Neuron (in vitro differentiated cells): ENCODE results near the gene POU6F2.

ENCODE experiments used
- H2AFZ ChIP-seq: one replicate; pipeline ENCODE4 v1.6.1; 2013; ENCODE audit warnings: low read depth, mild to moderate bottlenecking, inconsistent platforms, low read length, moderate library complexity
- H3K27me3 ChIP-seq: one replicate; pipeline ENCODE4 v1.6.1; 2013; ENCODE audit warnings: low read length; ENCODE audit not compliant: insufficient read depth
- H3K36me3 ChIP-seq: one replicate; pipeline ENCODE4 v1.6.1; 2013; ENCODE audit warnings: low read length; ENCODE audit not compliant: insufficient read depth
- H3K4me1 ChIP-seq: one replicate; pipeline ENCODE4 v1.6.1; 2013; ENCODE audit warnings: low read length; ENCODE audit not compliant: insufficient read depth
- H3K4me3 ChIP-seq: 2 replicates; pipeline ENCODE4 v1.5.1; 2013; ENCODE audit warnings: mild to moderate bottlenecking, low read length, moderate library complexity
- H3K9me3 ChIP-seq: one replicate; pipeline ENCODE4 v1.6.1; 2013; ENCODE audit warnings: low read length

POU6F2 gene

DNA sequence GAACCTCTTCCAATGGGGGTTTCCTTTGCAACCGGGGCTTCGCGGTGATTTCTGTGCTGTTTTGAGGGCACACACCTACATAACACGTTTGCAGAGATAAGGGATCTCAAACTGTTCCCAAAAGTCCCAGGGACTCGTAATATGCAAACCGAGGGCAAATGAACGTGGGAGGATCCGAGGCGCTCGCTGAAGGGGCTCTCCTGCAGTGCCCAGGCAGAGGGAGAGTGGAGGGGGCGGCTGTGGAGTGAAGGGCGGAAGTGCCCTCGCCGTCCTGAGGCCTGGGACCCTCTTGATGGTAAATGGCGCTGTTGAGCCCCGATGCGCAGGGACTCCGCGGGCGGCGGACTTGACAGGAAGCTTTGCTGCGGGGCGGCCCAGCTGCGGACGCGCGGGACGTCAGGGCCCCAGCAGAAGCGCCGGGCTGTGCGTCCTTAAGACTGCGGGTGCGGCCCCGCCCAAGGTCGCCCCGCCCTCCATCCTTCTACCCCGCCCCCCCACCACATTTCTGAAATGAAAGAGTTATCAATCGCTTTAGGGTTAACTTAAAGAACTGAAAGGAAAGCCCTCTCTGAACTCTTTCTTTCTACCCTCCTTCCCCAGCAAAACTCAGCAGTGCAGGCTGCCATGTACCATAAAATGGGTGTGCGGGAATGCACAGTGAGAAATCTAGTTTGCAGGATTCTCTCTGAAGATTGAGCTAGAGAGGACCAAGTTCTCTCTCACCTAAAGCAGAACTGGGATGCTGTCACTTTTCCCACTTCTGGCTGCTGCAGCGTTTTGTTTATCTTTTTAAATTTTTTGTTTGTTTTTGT, 436.7 kb downstream of the POU6F2 start:
- Histone ChIP-seq H2AFZ (peak overlapping the region; percentile 90), H3K27me3 (peaks cover 5% of the 10 kb centered on the region), H3K4me1 (peaks cover 3% of the 10 kb centered on the region), H3K36me3 (no peaks in the 10 kb centered on the region), H3K9me3 (no peaks in the 10 kb centered on the region), H3K4me3 (peak overlapping the region; percentile 53)

DNA sequence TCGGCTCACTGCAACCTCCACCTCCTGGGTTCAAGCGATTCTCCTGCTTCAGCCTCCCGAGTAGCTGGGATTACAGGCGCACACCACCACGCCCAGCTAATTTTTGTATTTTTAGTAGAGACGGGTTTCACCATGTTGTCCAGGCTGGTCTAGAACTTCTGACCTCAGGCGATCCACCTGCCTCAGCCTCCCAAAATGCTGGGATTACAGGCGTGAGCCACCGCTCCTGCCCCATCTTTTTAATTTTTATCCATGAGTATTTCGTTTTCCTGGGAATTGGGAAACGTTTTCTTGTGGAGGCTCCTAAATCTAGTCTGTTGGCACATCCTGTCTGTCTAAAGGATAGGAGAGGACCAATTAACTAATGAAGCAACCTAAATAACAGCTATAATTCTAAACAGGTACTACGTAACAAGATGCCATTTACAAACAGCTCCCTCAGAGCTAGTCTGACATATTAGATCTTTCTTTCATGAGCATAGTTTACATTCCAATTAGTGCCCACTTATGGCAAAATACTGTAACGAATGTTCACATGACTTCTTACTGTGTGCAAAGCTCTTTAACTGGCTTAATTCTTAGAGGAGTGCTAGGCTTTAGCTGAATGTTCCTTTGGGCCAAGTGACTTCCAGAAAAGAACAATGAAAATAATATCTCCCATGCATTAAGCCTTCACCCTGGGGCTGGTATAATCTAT, 437.5 kb downstream of the POU6F2 start:
- H3K27me3 ChIP-seq = peaks cover 5% of the 10 kb centered on the region
- H3K9me3 ChIP-seq = no peaks in the 10 kb centered on the region
- no peak overlapping the region for H2AFZ ChIP-seq
- H3K36me3 ChIP-seq = no peaks in the 10 kb centered on the region
- no peak overlapping the region for H3K4me3 ChIP-seq
- peaks cover 3% of the 10 kb centered on the region for H3K4me1 ChIP-seq

GRCh38 chr7:39416866-39417265, 439.2 kb downstream of the POU6F2 start:
- Histone ChIP-seq H3K36me3 (no peaks in the 10 kb centered on the region), H3K27me3 (peaks cover 1% of the 10 kb centered on the region)

DNA sequence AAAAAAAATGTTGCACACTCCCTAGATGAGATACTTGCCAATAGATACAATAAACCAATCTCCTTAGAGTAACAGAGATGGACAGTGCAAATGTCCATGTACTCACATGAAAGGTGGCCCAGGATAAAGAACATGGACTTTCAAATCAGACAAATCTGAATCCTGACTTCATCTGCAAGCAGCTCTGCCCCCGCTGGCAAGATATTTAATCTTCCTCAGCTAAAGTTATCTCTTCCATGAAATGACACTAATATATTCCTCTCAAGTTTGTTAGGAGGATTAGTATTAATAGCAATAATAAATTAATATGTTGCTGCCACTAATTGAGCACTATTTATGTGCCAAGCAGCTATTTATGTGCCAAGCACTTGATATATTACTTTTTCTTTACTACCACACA, 439.9 kb downstream of the POU6F2 start:
- Histone ChIP-seq H3K4me3 (no peak overlapping the region), H3K4me1 (peaks cover 3% of the 10 kb centered on the region), H2AFZ (no peak overlapping the region), H3K9me3 (no peaks in the 10 kb centered on the region), H3K36me3 (no peaks in the 10 kb centered on the region), H3K27me3 (no peaks in the 10 kb centered on the region)

More at GRCh38 chr7:39416866-39417265, 439.2 kb downstream of the POU6F2 start:
- Histone ChIP-seq H3K9me3 (no peaks in the 10 kb centered on the region), H3K4me1 (peaks cover 3% of the 10 kb centered on the region), H3K4me3 (no peak overlapping the region), H2AFZ (no peak overlapping the region)

GRCh38 chr7:39421251-39421650, 443.5 kb downstream of the POU6F2 start:
- Histone ChIP-seq H3K4me3 (no peak overlapping the region), H3K27me3 (no peaks in the 10 kb centered on the region), H3K9me3 (no peaks in the 10 kb centered on the region), H3K4me1 (no peaks in the 10 kb centered on the region), H2AFZ (no peak overlapping the region), H3K36me3 (no peaks in the 10 kb centered on the region)

- H3K9me3 ChIP-seq = no peaks in the 10 kb centered on the region
- H3K36me3 ChIP-seq = no peaks in the 10 kb centered on the region
- no peak overlapping the region for H3K4me3 ChIP-seq
- H3K4me1 ChIP-seq = no peaks in the 10 kb centered on the region
- H2AFZ ChIP-seq = no peak overlapping the region
- H3K27me3 ChIP-seq = no peaks in the 10 kb centered on the region
Measured at GRCh38 chr7:39421661-39422060, 444.0 kb downstream of the POU6F2 start.

DNA sequence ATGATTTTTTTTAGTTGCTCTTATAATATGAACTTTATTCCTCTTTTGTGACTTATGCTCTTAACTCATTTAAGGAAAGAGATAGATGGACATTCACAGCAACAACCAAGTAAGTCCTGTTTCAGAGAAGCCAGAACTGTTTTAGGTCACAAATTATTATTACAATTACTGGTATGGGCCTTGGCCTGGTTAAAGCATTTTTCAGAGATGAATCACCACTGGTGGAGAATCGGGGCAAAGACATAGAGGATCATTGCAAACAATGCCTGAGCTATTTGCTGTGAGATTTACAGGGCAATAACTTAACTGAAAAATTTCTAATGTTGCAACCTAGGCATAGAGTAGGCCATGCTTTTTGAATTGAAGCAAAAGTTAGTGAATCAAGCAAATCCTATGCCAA, 450.5 kb downstream of the POU6F2 start:
- no peak overlapping the region for H3K4me3 ChIP-seq
- H3K9me3 ChIP-seq = no peaks in the 10 kb centered on the region
- H3K4me1 ChIP-seq = no peaks in the 10 kb centered on the region
- H3K27me3 ChIP-seq = no peaks in the 10 kb centered on the region
- no peak overlapping the region for H2AFZ ChIP-seq
- no peaks in the 10 kb centered on the region for H3K36me3 ChIP-seq

DNA sequence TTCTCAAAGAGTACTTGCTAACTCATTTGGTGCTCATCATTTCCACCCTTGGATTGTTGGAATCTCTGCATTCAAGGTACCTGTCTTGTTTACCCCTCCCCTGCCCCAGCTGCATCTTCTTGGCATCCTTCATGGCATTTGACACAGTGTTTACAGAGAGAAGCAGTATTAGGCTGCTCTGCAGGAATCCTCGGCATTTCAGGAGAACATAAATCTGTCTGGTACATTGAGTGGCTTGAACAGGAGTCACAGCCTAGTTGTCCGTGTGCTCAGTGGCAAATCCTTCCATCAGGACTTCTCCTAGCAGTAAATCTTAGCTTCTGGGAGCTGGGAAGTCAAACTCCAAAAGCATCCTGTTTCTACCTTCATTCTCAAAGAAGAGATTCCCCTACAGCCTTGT, 451.7 kb downstream of the POU6F2 start:
- no peaks in the 10 kb centered on the region for H3K4me1 ChIP-seq
- H3K27me3 ChIP-seq = no peaks in the 10 kb centered on the region
- no peak overlapping the region for H3K4me3 ChIP-seq
- H3K9me3 ChIP-seq = no peaks in the 10 kb centered on the region
- H2AFZ ChIP-seq = no peak overlapping the region
- H3K36me3 ChIP-seq = no peaks in the 10 kb centered on the region

DNA sequence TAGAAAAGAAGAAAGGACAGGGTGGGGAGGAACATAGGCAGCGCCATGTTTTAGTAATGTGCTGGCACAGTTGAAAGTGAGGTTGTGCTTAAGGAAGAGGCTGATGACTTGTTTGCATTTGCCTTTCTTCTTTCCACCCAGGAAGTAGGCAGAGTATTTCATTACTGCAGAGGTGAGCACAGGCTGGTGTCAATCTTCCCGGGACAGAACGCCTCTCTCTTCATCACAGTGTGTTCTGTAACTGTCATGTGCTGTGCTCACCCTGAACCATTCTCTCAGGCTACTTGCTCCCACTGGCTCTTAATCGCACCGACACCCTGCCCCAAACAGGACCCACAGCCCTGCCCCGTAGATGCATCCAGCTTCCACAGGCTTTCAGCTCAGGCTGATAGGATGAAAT, 452.7 kb downstream of the POU6F2 start:
- H3K36me3 ChIP-seq = no peaks in the 10 kb centered on the region
- no peak overlapping the region for H2AFZ ChIP-seq
- H3K27me3 ChIP-seq = no peaks in the 10 kb centered on the region
- no peak overlapping the region for H3K4me3 ChIP-seq
- H3K4me1 ChIP-seq = no peaks in the 10 kb centered on the region
- H3K9me3 ChIP-seq = no peaks in the 10 kb centered on the region

DNA sequence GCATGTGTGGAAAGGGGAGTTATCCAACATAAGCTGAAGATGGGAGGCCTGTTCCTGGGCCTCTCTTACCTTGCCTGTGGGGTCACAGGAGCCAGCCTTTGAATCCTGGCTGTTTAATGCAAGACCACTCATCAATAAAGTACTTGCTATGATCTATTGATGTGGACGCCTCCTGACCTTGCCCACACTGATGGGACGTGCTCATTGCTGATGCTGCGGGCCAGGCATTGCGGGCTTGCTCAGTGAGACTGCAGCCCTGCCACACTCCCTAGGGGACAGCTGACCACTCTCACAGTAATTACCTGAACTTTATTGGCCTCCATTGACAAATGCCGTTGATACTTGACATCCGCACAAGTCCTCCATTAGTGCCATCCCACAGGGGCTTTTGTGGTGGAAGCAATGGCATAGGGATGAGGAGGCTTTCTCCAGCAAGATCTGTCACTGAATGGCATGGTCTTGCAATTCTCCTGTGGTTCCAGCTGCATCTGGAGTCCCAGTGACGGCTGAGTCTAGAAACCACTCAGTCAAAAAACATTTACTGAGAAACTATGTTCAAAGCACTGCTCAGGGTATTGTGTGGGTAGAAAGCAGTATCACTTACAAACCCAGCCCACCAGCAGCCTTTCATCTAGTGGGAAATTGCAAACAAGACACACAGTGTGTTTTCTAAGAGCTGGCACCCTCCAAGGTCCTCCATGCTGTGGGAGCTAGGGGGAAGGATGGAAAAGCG, 453.4 kb downstream of the POU6F2 start:
- H2AFZ ChIP-seq = no peak overlapping the region

GRCh38 chr7:39432368-39432767, 454.7 kb downstream of the POU6F2 start:
- Histone ChIP-seq H2AFZ (no peak overlapping the region), H3K4me3 (no peak overlapping the region), H3K9me3 (no peaks in the 10 kb centered on the region), H3K36me3 (no peaks in the 10 kb centered on the region), H3K4me1 (no peaks in the 10 kb centered on the region), H3K27me3 (no peaks in the 10 kb centered on the region)

More for the DNA sequence above, 453.4 kb downstream of the POU6F2 start:
- Histone ChIP-seq H3K4me1 (no peaks in the 10 kb centered on the region), H3K36me3 (no peaks in the 10 kb centered on the region), H3K27me3 (no peaks in the 10 kb centered on the region), H3K9me3 (no peaks in the 10 kb centered on the region), H3K4me3 (no peak overlapping the region)

- Histone ChIP-seq H2AFZ (no peak overlapping the region), H3K36me3 (no peaks in the 10 kb centered on the region), H3K4me1 (no peaks in the 10 kb centered on the region), H3K27me3 (no peaks in the 10 kb centered on the region), H3K9me3 (no peaks in the 10 kb centered on the region), H3K4me3 (no peak overlapping the region)
Measured at GRCh38 chr7:39432807-39433416, 455.2 kb downstream of the POU6F2 start.

DNA sequence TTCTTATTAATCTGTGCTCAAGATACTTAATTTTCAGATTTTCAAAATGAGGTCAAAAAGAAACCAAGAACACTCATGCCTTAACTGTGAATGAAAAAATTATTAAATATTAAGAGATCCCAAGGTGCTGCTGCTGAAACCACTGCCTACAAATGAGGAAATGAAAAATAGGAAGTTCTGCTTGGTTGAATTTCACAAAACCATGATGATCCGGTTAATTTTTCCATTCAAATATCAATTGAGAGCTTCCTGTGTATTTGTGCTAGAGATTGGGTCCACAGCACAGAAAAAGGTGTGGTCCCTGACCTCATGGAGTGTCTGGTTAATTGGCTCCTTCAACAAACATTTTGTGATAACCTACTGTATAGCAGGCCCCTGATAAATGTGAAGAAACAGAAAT, 455.8 kb downstream of the POU6F2 start:
- no peaks in the 10 kb centered on the region for H3K4me1 ChIP-seq
- no peaks in the 10 kb centered on the region for H3K9me3 ChIP-seq
- no peak overlapping the region for H3K4me3 ChIP-seq
- no peaks in the 10 kb centered on the region for H3K36me3 ChIP-seq
- H3K27me3 ChIP-seq = no peaks in the 10 kb centered on the region
- H2AFZ ChIP-seq = no peak overlapping the region
